Common myeloid progenitor, CD34-positive (primary cell): ENCODE results near the gene MAP3K2.

Source experiments
- CTCF ChIA-PET: fragments of 350-600 bp; sonication (Branson Sonifier 250); formaldehyde crosslinking; loops from one replicate; lab custom pipeline; 2021; ENCODE audit warnings: antibody characterized with exemption; lab: Charles Lee
- POLR2A ChIA-PET: fragments of 350-600 bp; sonication (Branson Sonifier 250); formaldehyde crosslinking; loops from one replicate; lab custom pipeline; 2021; ENCODE audit warnings: antibody characterized with exemption; lab: Charles Lee
- DNase-seq, 3 donors: peaks; one replicate each; pipeline versions ENCODE4 v3.0.0 to v3.0.0-alpha.2; 2013
- H3K27ac ChIP-seq, 2 experiments: 1 replicate in 1 of 2; 2 replicates in 1 of 2; pipeline ENCODE4 v1.7.0; 2013; ENCODE audit warnings: inconsistent platforms in 2 of 2, low read length in 2 of 2, mild to moderate bottlenecking in 2 of 2, low read depth in 1 of 2, moderate library complexity in 1 of 2; ENCODE audit not compliant: severe bottlenecking in 2 of 2, insufficient read depth in 1 of 2, poor library complexity in 1 of 2
- H3K27me3 ChIP-seq, 5 experiments: replicated peaks in 2 of 5; 1 replicate in 3 of 5; 2 replicates in 2 of 5; pipeline versions ENCODE4 v1.6.1 to v1.7.0; 2013; ENCODE audit warnings: low read length in 4 of 5, mild to moderate bottlenecking in 2 of 5, moderate library complexity in 2 of 5, inconsistent platforms in 1 of 5; ENCODE audit not compliant: insufficient read depth in 5 of 5, control insufficient read depth in 4 of 5
- H3K36me3 ChIP-seq, 4 experiments: 1 replicate in 2 of 4; 2 replicates in 2 of 4; pipeline versions ENCODE4 v1.6.1 to v1.7.0; 2013; ENCODE audit warnings: low read length in 3 of 4, control low read depth in 1 of 4, mild to moderate bottlenecking in 1 of 4; ENCODE audit not compliant: control insufficient read depth in 4 of 4, insufficient read depth in 4 of 4
- H3K4me1 ChIP-seq, 4 experiments: 1 replicate in 3 of 4; 2 replicates in 1 of 4; pipeline versions ENCODE4 v1.6.1 to v1.7.1; 2013; ENCODE audit warnings: low read length in 3 of 4, mild to moderate bottlenecking in 3 of 4, control low read depth in 1 of 4, inconsistent platforms in 1 of 4, moderate library complexity in 1 of 4; ENCODE audit not compliant: control insufficient read depth in 4 of 4, insufficient read depth in 4 of 4; ENCODE audit errors: control extremely low read depth in 1 of 4
- H3K4me3 ChIP-seq, 7 experiments: 1 replicate in 4 of 7; 2 replicates in 3 of 7; pipeline versions ENCODE4 v1.5.1 to v1.7.0; 2013; ENCODE audit warnings: mild to moderate bottlenecking in 7 of 7, low read length in 6 of 7, moderate library complexity in 6 of 7, inconsistent platforms in 2 of 7, low read depth in 2 of 7, control low read depth in 1 of 7; ENCODE audit not compliant: insufficient read depth in 4 of 7, control insufficient read depth in 1 of 7; ENCODE audit errors: extremely low read depth in 1 of 7
- H3K9me3 ChIP-seq, 5 experiments: 1 replicate in 4 of 5; 2 replicates in 1 of 5; pipeline versions ENCODE4 v1.6.1 to v1.7.1; 2013; ENCODE audit warnings: low read length in 4 of 5, mild to moderate bottlenecking in 2 of 5, inconsistent platforms in 1 of 5, low read depth in 1 of 5, moderate library complexity in 1 of 5; ENCODE audit not compliant: control insufficient read depth in 4 of 5, insufficient read depth in 2 of 5; ENCODE audit errors: control extremely low read depth in 1 of 5
- WGBS: methylation state at CpG from one replicate; pipeline ENCODE4 v1.1.5; 2013; ENCODE audit not compliant: insufficient coverage; 5-methylcytosine and 5-hydroxymethylcytosine counted together

The MAP3K2 gene

DNA sequence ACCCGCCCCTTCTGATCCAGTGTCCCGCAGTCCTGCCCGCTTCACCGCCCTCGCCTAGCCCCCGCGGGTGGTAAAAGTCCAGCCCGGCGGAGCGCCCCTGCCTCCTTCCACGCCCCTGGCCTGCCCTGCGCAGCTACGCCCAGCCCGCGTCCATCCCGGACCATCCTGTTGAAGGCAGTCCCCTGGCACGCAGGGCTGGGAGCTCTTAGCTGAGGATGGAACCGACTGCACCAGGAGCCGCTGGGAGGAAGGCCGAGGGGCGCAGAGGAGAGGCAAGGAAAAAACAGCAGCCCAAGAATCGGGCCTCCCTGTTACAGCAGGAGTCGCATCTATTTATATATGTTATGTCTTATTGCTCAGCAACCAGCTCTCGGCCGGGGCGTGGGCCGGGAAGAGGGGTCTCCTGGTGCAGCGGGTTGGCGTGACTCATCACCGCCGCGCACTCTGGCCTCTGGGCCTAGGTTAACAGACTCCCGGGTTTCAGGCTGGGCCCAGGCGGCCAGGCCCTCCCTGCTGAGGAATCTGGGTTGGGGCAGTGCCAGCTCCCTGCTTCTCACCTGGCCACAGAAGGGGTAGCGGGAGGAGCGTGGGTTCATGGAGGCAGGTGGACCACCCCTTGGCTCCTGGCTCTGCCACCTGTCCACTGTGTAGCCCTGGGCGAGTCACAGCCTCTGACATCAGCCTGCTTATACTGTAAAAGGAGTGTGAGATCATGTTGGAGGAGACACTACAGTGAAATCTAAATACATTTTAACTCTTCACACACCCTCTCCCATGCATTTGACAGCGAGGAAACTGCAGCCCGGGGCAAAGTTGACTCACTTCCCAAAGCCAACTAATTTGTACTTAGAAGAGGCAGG, 13.4 kb upstream of the MAP3K2 start:
- no peak overlapping the region for H3K4me3 ChIP-seq
- CTCF ChIA-PET, result interaction anchor here (1.0 to 1.4 kb wide), 5 partner anchors 11 to 20 kb away, joined by 3 to 4 read pairs (median 3); no protein-coding TSS in a partner anchor
- no peak overlapping the region for H3K27ac ChIP-seq
- H3K36me3 ChIP-seq, result no peaks in the 10 kb centered on the region
- 93% methylated on average over 36 of the region's 39 CpGs for WGBS
- peaks cover 0 to 21% (median 14%) of the 10 kb centered on the region in 4 experiments for H3K4me1 ChIP-seq
- no peaks in the 10 kb centered on the region for H3K9me3 ChIP-seq
- no peak for DNase-seq
- no peaks in the 10 kb centered on the region for H3K27me3 ChIP-seq
- POLR2A ChIA-PET, result no interaction called here

DNA sequence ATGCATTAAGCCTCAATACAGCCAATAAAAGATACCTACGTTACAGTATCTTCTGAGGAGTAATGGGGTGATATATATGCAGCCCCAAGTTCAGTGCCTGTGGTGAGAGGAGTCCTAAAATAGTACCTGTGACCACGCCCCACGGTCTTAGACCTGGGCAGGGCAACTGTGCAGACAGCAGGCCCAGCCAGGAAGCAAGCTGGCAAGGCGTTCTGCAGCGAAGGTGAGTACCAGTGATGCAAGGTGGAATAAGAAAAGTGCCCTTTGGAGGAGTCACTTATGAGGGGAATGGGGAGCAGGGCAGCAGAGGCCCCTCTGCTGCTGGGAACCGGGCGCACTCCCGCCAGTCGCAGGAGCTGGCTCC, 12.7 kb upstream of the MAP3K2 start:
- ChIA-PET CTCF (interaction anchor here (1.0 to 1.1 kb wide), 2 partner anchors 11 to 12 kb away, joined by 3 read pairs; no protein-coding TSS in a partner anchor), POLR2A (no interaction called here)
- Histone ChIP-seq H3K27ac (no peak overlapping the region), H3K27me3 (no peaks in the 10 kb centered on the region), H3K36me3 (no peaks in the 10 kb centered on the region), H3K4me3 (no peak overlapping the region), H3K4me1 (peaks cover 0 to 21% (median 14%) of the 10 kb centered on the region in 4 experiments), H3K9me3 (no peaks in the 10 kb centered on the region)
- WGBS, result 99% methylated on average over 8 of the region's 9 CpGs
- DNase-seq, result no peak

DNA sequence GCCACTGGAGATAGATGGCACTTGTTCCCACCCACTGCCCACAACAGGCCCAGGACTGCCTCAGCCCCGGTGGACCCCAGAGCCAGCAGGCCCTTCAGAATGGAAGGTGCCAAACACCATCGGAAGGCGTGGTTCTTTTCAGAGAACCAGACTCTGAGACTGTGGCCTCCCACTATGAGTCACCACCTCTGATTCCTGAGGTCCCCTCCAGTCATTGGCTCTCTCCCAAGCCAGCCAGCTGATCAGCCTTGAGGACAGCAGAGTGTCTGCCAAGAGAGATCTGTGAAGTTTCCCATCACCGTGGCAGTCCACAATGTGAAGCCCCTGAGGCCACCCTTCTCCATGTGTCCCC, 10.4 kb upstream of the MAP3K2 start:
- no peaks in the 10 kb centered on the region for H3K36me3 ChIP-seq
- H3K4me1 ChIP-seq, result peaks cover 0 to 12% (median 8%) of the 10 kb centered on the region in 4 experiments
- no peak overlapping the region for H3K4me3 ChIP-seq
- peak; percentile 75 to 90 (median 81) for DNase-seq
- no peaks in the 10 kb centered on the region for H3K9me3 ChIP-seq
- WGBS, result 31% methylated on average over 3 of the region's 4 CpGs
- no peaks in the 10 kb centered on the region for H3K27me3 ChIP-seq
- no peak overlapping the region for H3K27ac ChIP-seq
- POLR2A ChIA-PET, result no interaction called here
- CTCF ChIA-PET, result interaction anchor here (1.1 to 2.4 kb wide), 2 partner anchors 9 to 79 kb away, joined by 3 to 8 read pairs; no protein-coding TSS in a partner anchor

DNA sequence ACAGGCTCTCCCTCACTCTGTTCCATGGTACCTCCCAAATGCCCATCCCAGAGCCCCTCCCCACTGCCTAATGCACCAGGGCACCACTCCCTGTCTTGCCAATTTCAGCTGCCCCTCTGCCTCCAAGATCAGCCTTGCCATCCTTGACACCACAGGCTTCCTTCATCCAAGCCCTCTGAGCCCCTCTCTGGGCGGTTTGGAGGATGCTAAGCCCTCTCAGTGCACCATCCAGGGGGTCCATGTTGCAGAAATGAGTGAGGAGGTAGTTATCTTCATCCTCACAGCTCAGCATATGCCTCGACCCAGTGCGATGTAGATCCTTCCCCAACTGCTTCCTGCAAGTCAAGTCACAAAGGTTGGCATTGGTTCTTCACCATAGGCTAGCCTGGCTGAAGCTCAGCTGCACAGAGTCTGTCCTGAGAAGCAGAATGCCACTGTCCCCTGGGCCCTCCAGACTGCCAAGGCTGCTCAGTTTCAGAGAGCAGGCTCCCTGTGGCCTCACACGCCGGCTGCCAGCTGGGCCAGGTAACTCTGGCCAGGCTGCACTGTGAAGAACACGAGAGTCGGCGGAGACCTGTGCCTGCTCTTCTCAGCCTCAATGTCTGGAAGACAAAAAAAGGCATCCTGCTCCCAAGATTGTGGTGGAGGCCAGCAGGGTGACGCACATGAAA, 9.9 kb upstream of the MAP3K2 start:
- WGBS, result 97% methylated on average over 7 of the region's 9 CpGs
- H3K9me3 ChIP-seq, result no peaks in the 10 kb centered on the region
- ChIA-PET POLR2A (no interaction called here), CTCF (interaction anchor here (2.4 kb wide), 1 partner anchor 8 kb away, joined by 8 read pairs; no protein-coding TSS in a partner anchor)
- H3K27ac ChIP-seq, result no peak overlapping the region
- no peak for DNase-seq
- H3K4me1 ChIP-seq, result peaks cover 0 to 17% (median 9%) of the 10 kb centered on the region in 4 experiments
- H3K36me3 ChIP-seq, result no peaks in the 10 kb centered on the region
- H3K4me3 ChIP-seq, result no peak overlapping the region
- no peaks in the 10 kb centered on the region for H3K27me3 ChIP-seq

DNA sequence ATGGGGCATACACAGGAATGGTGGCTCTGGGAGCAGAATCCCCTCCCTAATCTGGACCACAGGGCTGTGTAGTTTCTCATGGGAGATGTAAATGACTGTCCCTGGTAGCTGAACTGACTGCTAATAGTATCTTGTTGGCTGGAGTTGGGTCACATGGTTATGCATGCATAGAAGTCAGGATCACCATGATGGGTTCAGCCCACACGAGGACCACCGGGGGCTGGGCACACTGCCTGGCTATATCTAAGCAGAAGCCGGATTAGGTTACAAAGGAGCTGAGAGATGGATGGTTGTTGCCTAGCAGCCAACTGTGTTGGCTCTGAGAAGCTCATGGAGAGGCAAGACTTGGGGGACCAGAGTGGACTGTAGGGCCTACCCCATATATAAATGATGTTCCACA, 6.7 kb upstream of the MAP3K2 start:
- Histone ChIP-seq H3K27ac (no peak overlapping the region), H3K4me3 (no peak overlapping the region), H3K4me1 (peaks cover 5 to 37% (median 23%) of the 10 kb centered on the region in 4 experiments), H3K9me3 (no peaks in the 10 kb centered on the region), H3K36me3 (no peaks in the 10 kb centered on the region), H3K27me3 (no peaks in the 10 kb centered on the region)
- DNase-seq, result no peak
- ChIA-PET POLR2A (no interaction called here), CTCF (interaction anchor here (3.0 kb wide), 1 partner anchor 21 kb away, joined by 12 read pairs; no protein-coding TSS in a partner anchor)
- 100% methylated on average over 2 of the region's 3 CpGs for WGBS

DNA sequence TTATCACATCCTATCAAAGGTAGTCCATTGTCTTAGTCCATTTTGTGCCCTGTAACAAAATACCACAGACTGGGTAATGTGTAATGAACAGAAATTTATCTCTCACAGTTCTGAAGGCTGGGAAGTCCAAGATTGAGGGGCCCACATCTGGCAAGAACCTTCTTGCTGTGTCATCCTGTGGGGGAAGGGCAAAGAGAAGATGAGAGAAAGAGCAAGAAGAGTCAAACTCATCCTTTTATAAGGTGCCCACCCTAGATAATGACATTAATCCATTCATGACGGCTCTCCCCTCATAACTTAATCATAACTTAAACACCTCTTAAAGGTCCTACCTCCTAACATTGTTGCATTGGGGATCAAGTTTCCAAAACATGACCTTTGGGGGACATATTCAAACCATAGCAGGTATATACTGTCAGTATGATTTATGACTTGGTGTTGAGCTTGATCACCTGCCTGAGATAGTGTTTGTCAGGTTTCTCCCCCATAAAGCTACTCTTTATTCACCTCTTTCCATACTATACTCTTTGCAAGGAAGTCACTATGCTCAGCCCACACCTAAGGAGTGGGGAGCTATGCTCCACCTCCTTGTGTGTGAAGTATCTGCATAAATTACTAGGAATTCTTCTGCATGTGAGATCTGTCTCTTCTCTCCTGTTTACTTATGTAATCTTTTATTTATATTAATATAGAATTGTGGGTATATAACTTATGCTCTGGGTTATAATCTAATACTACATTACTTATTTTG, 5.2 kb upstream of the MAP3K2 start:
- H3K27ac ChIP-seq, result no peak overlapping the region

More for the DNA sequence above, 5.2 kb upstream of the MAP3K2 start:
- no CpG with 5 or more reads among the region's 1 CpG for WGBS
- Histone ChIP-seq H3K4me1 (peaks cover 13 to 48% (median 29%) of the 10 kb centered on the region in 4 experiments), H3K36me3 (no peaks in the 10 kb centered on the region), H3K4me3 (no peak overlapping the region), H3K9me3 (no peaks in the 10 kb centered on the region), H3K27me3 (no peaks in the 10 kb centered on the region)
- ChIA-PET CTCF (interaction anchor here (1.0 to 3.0 kb wide), 2 partner anchors 23 to 32 kb away, joined by 4 to 12 read pairs; no protein-coding TSS in a partner anchor), POLR2A (no interaction called here)
- no peak for DNase-seq
